Keratinocyte (primary cell): ENCODE measurements around the gene MDK. TPM values are rescaled to one million over a fixed set of nuclear protein-coding genes. Genes with fewer than 3 reads are reported as not detected.

Experiments
- DNase-seq: peaks from one replicate; pipeline ENCODE4 v3.0.0-alpha.2; 2011; ENCODE audit warnings: low read depth, missing footprints, low spot score
- FAIRE-seq: peaks from 2 replicates; lab custom pipeline; 2011; peaks lifted over from hg19 to GRCh38; lab: Jason Lieb, UNC
- H2AFZ ChIP-seq: 2 replicates; pipeline ENCODE4 v1.6.0; 2012; ENCODE audit warnings: low read length, control low read depth, inconsistent platforms; ENCODE audit not compliant: control insufficient read depth
- H3K27ac ChIP-seq: 2 replicates; pipeline ENCODE4 v1.5.1; 2011; ENCODE audit warnings: low read length; ENCODE audit not compliant: control insufficient read depth, insufficient read depth
- H3K27me3 ChIP-seq: 3 replicates; pipeline ENCODE4 v1.6.0; 2011; ENCODE audit warnings: low read length; ENCODE audit not compliant: control insufficient read depth, insufficient read depth; ENCODE audit errors: extremely low read depth
- H3K36me3 ChIP-seq, 2 experiments: 2 replicates in 1 of 2; 3 replicates in 1 of 2; pipeline ENCODE4 v1.5.1; 2011; ENCODE audit warnings: low read length in 2 of 2, mild to moderate bottlenecking in 1 of 2; ENCODE audit not compliant: control insufficient read depth in 2 of 2, insufficient read depth in 2 of 2; ENCODE audit errors: extremely low read depth in 1 of 2
- H3K4me1 ChIP-seq: 3 replicates; pipeline ENCODE4 v1.5.1; 2011; ENCODE audit warnings: low read length; ENCODE audit not compliant: control insufficient read depth, insufficient read depth; ENCODE audit errors: extremely low read depth
- H3K4me2 ChIP-seq: 3 replicates; pipeline ENCODE4 v1.6.0; 2011; ENCODE audit warnings: low read depth, low read length; ENCODE audit not compliant: control insufficient read depth, insufficient read depth; ENCODE audit errors: extremely low read depth
- H3K4me3 ChIP-seq, 3 experiments: fragments of 200-600 bp in 1 of 3; sonication (generic) in 1 of 3; 2 replicates in 2 of 3; 3 replicates in 1 of 3; pipeline ENCODE4 v1.5.1; 2011 to 2016; ENCODE audit warnings: low read length in 3 of 3, mild to moderate bottlenecking in 3 of 3, control low read depth in 2 of 3, inconsistent platforms in 1 of 3, low read depth in 1 of 3, mixed read lengths in 1 of 3, mixed run types in 1 of 3, moderate library complexity in 1 of 3; ENCODE audit not compliant: control insufficient read depth in 2 of 3, insufficient read depth in 2 of 3; ENCODE audit errors: extremely low read depth in 1 of 3
- H3K79me2 ChIP-seq: 2 replicates; pipeline ENCODE4 v1.6.0; 2012; ENCODE audit warnings: low read length; ENCODE audit not compliant: control insufficient read depth, insufficient read depth
- H3K9ac ChIP-seq: 3 replicates; pipeline ENCODE4 v1.6.0; 2011; ENCODE audit warnings: low read length; ENCODE audit not compliant: control insufficient read depth, insufficient read depth; ENCODE audit errors: extremely low read depth
- H3K9me1 ChIP-seq: 3 replicates; pipeline ENCODE4 v1.6.0; 2011; ENCODE audit warnings: low read length; ENCODE audit not compliant: control insufficient read depth, insufficient read depth; ENCODE audit errors: extremely low read depth
- H3K9me3 ChIP-seq: 2 replicates; pipeline ENCODE4 v1.5.1; 2012; ENCODE audit warnings: low read depth, low read length; ENCODE audit not compliant: control insufficient read depth
- H4K20me1 ChIP-seq: 3 replicates; pipeline ENCODE4 v1.6.0; 2011; ENCODE audit warnings: low read length; ENCODE audit not compliant: control insufficient read depth, insufficient read depth; ENCODE audit errors: extremely low read depth
- EZH2 ChIP-seq: IDR thresholded peaks from one replicate; pipeline ENCODE4 v1.6.1; 2012; ENCODE audit warnings: inconsistent platforms, mild to moderate bottlenecking, low read length, moderate library complexity
- dilution Hi-C: fragments of 300-500 bp; cut with MboI; formaldehyde crosslinking; loops from one replicate; pipeline ENCODE4 v1.7.0; 2020; ENCODE audit warnings: low sequenced_read_pairs; ENCODE audit not compliant: extremely low pct_ligation_motif_present
- polyA plus RNA-seq, 5 experiments: library from polyadenylated mRNA; depleted of rRNA in 3 of 5; stranded (reverse) in 3 of 5; stranded (forward) in 1 of 5; unstranded in 1 of 5; fragments of >200 nt; gene quantifications; 1 replicate in 1 of 5; 2 replicates in 3 of 5; 3 replicates in 1 of 5; pipeline versions ENCODE4 v1.2.1 to v1.2.3, GENCODE V29; 2011 to 2012; ENCODE audit warnings: missing spikeins in 2 of 5, low read depth in 1 of 5, low replicate concordance in 1 of 5
- TF ChIP-seq, protein P1 (sequence below), 3 experiments: IDR thresholded peaks in 1 of 3; conservative IDR thresholded peaks in 1 of 3; optimal IDR thresholded peaks in 1 of 3; 2 replicates in 2 of 3; 3 replicates in 1 of 3; pipeline versions ENCODE3 to v1.5.1; 2011; ENCODE audit warnings: low read length in 3 of 3, mild to moderate bottlenecking in 3 of 3, moderate library complexity in 2 of 3, control low read depth in 1 of 3, inconsistent platforms in 1 of 3; ENCODE audit not compliant: insufficient read depth in 2 of 3; ENCODE audit errors: extremely low read depth in 1 of 3

Gene MDK
- polyA plus RNA-seq, 1 donor (not counting 4 experiments of a cell fraction or from before 2014, with no cell fraction given): 5.4 TPM

- H2AFZ ChIP-seq: no peak overlapping the region
- H3K4me2 ChIP-seq: no peak overlapping the region
- no peaks in the 10 kb centered on the region for H3K9me3 ChIP-seq
- H3K4me1 ChIP-seq: peaks cover 1% of the 10 kb centered on the region
- TF ChIP-seq, protein P1, sequence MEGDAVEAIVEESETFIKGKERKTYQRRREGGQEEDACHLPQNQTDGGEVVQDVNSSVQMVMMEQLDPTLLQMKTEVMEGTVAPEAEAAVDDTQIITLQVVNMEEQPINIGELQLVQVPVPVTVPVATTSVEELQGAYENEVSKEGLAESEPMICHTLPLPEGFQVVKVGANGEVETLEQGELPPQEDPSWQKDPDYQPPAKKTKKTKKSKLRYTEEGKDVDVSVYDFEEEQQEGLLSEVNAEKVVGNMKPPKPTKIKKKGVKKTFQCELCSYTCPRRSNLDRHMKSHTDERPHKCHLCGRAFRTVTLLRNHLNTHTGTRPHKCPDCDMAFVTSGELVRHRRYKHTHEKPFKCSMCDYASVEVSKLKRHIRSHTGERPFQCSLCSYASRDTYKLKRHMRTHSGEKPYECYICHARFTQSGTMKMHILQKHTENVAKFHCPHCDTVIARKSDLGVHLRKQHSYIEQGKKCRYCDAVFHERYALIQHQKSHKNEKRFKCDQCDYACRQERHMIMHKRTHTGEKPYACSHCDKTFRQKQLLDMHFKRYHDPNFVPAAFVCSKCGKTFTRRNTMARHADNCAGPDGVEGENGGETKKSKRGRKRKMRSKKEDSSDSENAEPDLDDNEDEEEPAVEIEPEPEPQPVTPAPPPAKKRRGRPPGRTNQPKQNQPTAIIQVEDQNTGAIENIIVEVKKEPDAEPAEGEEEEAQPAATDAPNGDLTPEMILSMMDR (optimal IDR thresholded peaks at IDR 0.05 in 1 of 3, IDR thresholded peaks at IDR 0.05 in 1 of 3, conservative IDR thresholded peaks at IDR 0.05 in 1 of 3; ENCODE audit: extremely low read depth in 1 of 3, insufficient read depth in 2 of 3, low read length in 3 of 3): no peak
- TF ChIP-seq EZH2: no peak
- peaks cover 10 to 36% of the 10 kb centered on the region in 2 experiments for H3K36me3 ChIP-seq
- no peak overlapping the region for H3K9ac ChIP-seq
- no peak for FAIRE-seq
- H3K27ac ChIP-seq: no peak overlapping the region
- H3K27me3 ChIP-seq: no peaks in the 10 kb centered on the region
- no peaks in the 10 kb centered on the region for H3K79me2 ChIP-seq
- dilution Hi-C loops: no loop called here
- H3K9me1 ChIP-seq: no peaks in the 10 kb centered on the region
- no peak for DNase-seq
- H3K4me3 ChIP-seq: no peak overlapping the region
- no peaks in the 10 kb centered on the region for H4K20me1 ChIP-seq
Observed at GRCh38 chr11:46375392-46376101, 5.9 kb upstream of the MDK start.

GRCh38 chr11:46376258-46377050 lies 5.0 kb upstream of the MDK start:
- Histone ChIP-seq H3K4me2 (no peak overlapping the region), H4K20me1 (no peaks in the 10 kb centered on the region), H3K9me3 (no peaks in the 10 kb centered on the region), H3K27ac (no peak overlapping the region), H3K9me1 (no peaks in the 10 kb centered on the region), H2AFZ (no peak overlapping the region), H3K79me2 (no peaks in the 10 kb centered on the region), H3K27me3 (no peaks in the 10 kb centered on the region), H3K36me3 (peaks cover 10 to 36% of the 10 kb centered on the region in 2 experiments), H3K4me3 (no peak overlapping the region), H3K9ac (no peak overlapping the region), H3K4me1 (peaks cover 7% of the 10 kb centered on the region)
- dilution Hi-C loops: no loop called here
- FAIRE-seq (no peak), DNase-seq (no peak)
- TF ChIP-seq EZH2: no peak
